Mesothelial cell of epicardium (in vitro differentiated cells): ENCODE results near the gene C11orf86. TPM values are rescaled to one million over a fixed set of nuclear protein-coding genes. Genes with fewer than 3 reads are reported as not detected.
A peak's percentile ranks its signal among the peaks of the same experiment; 100 is the strongest.
"Not testable (repeated sequence)": the region's sequence is repeated elsewhere in the genome, so short reads cannot be mapped to it uniquely, and the experiment has no call there.

Source experiments
- DNase-seq, 2 experiments: peaks; one replicate each; pipeline ENCODE4 v3.0.0; 2021; ENCODE audit warnings: low spot score in 2 of 2; ENCODE audit not compliant: unreplicated experiment in 2 of 2
- H3K27ac Mint-ChIP-seq: 2 replicates; pipeline ENCODE4 v1.8.0; 2021; ENCODE audit warnings: mixed read lengths
- H3K27me3 Mint-ChIP-seq: 2 replicates; pipeline ENCODE4 v1.8.0; 2021; ENCODE audit warnings: low read depth, mixed read lengths
- H3K36me3 Mint-ChIP-seq: 2 replicates; pipeline ENCODE4 v1.8.0; 2021; ENCODE audit warnings: mixed read lengths
- H3K4me1 Mint-ChIP-seq: 2 replicates; pipeline ENCODE4 v1.8.0; 2021; ENCODE audit warnings: mixed read lengths
- H3K4me3 Mint-ChIP-seq: 2 replicates; pipeline ENCODE4 v1.8.0; 2021; ENCODE audit warnings: mild to moderate bottlenecking, moderate library complexity, mixed read lengths
- H3K9me3 Mint-ChIP-seq: 2 replicates; pipeline ENCODE4 v1.8.0; 2021; ENCODE audit warnings: mixed read lengths
- CTCF ChIP-seq: fragments of 200-600 bp; sonication (generic); IDR thresholded peaks from one replicate; pipeline ENCODE4 v1.5.0; 2021; ENCODE audit warnings: antibody characterized with exemption; ENCODE audit not compliant: unreplicated experiment
- total RNA-seq: library from RNA; stranded (reverse); gene quantifications from 3 replicates; pipeline ENCODE4 v1.2.1, GENCODE V29; 2021

C11orf86 gene
- total RNA-seq, 1 donor from 2014 or later = not detected

DNA sequence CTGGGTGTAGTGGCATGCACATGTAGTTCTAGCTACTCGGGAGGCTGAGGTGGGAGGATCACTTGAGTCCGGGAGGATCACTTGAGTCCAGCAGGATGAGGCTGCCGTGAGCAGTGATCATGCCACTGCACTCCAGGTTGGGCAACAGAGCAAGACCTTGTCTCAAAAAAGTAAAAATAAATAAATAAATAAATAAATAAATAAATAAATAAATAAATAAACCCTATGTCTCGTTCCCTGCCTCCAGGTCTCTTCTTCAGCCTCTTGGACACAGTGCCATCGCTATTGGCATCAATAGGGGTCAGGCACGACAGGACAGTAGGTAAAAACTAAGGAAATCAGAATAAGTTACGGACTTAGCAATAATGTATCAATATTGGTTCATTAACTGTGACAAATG lies 24.5 kb downstream of the C11orf86 start:
- Mint-ChIP-seq H3K27me3 (no peaks in the 10 kb centered on the region), H3K4me1 (peaks cover 12% of the 10 kb centered on the region), H3K4me3 (no peak overlapping the region), H3K36me3 (no peaks in the 10 kb centered on the region), H3K9me3 (no peaks in the 10 kb centered on the region), H3K27ac (no peak overlapping the region)
- no peak for TF ChIP-seq CTCF
- DNase-seq = no peak

- H3K4me1 Mint-ChIP-seq = peaks cover 12% of the 10 kb centered on the region
- no peaks in the 10 kb centered on the region for H3K27me3 Mint-ChIP-seq
- no peak for DNase-seq
- H3K4me3 Mint-ChIP-seq = no peak overlapping the region
- no peak overlapping the region for H3K27ac Mint-ChIP-seq
- TF ChIP-seq CTCF = no peak
- no peaks in the 10 kb centered on the region for H3K9me3 Mint-ChIP-seq
- no peaks in the 10 kb centered on the region for H3K36me3 Mint-ChIP-seq
Measured at GRCh38 chr11:67001332-67001731, 26.2 kb downstream of the C11orf86 start.

- Mint-ChIP-seq H3K4me1 (peaks cover 6% of the 10 kb centered on the region), H3K36me3 (no peaks in the 10 kb centered on the region), H3K4me3 (no peak overlapping the region), H3K27ac (no peak overlapping the region), H3K27me3 (no peaks in the 10 kb centered on the region), H3K9me3 (no peaks in the 10 kb centered on the region)
- TF ChIP-seq CTCF = no peak
- no peak for DNase-seq
Measured at GRCh38 chr11:67002297-67002913, 27.3 kb downstream of the C11orf86 start.

GRCh38 chr11:67002921-67003411 lies 27.9 kb downstream of the C11orf86 start:
- no peak overlapping the region for H3K27ac Mint-ChIP-seq
- H3K4me3 Mint-ChIP-seq = no peak overlapping the region
- no peaks in the 10 kb centered on the region for H3K9me3 Mint-ChIP-seq
- H3K36me3 Mint-ChIP-seq = no peaks in the 10 kb centered on the region
- H3K4me1 Mint-ChIP-seq = peaks cover 6% of the 10 kb centered on the region
- TF ChIP-seq CTCF = no peak
- no peak for DNase-seq
- H3K27me3 Mint-ChIP-seq = no peaks in the 10 kb centered on the region

GRCh38 chr11:67005200-67005599 lies 30.1 kb downstream of the C11orf86 start:
- H3K4me3 Mint-ChIP-seq, H3K36me3 Mint-ChIP-seq, H3K4me1 Mint-ChIP-seq, H3K27me3 Mint-ChIP-seq, H3K9me3 Mint-ChIP-seq, H3K27ac Mint-ChIP-seq, DNase-seq: not testable (repeated sequence)

DNA sequence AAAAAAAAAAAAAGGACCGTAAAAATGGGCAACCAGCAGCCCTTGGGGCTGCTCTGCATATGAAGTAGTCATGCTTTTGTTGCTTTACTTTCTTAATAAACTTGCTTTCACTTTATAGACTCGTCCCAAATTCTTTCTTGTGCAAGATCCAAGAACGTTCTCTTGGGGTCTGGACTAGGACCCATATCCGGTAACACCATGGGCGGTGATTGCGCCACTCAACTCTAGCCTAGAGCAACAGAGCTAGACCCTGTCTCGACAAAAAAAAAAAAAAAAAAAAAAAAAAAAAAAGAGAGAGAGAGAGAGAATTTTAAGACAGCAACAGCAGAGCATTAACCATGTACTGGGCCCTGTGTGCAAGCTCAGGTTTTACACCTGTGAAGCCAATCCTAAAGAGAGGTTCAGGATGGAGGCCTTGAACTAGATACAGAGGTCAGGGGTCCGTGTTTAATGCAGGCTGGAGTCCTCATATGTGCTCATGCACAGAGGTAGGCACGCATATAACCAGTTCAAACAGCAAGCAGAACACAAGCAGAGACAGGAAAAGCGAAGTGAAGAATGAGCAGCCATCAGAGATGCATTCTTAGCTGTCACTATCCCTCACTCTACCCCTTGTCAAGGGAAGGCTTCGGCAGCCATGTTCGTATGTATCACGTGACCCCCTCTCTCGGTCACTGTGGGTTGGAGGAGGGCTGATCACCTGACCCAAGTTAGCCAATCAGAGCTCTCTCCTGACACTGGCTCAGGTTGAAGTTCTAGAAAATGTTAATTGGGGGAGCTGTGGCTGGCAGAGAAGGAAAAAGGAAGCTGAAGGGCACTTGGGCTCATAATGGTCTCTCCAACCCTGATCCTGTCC lies 31.2 kb downstream of the C11orf86 start:
- H3K27ac Mint-ChIP-seq = peak overlapping the region; percentile 53
- no peak for DNase-seq
- no peak overlapping the region for H3K4me3 Mint-ChIP-seq
- no peaks in the 10 kb centered on the region for H3K9me3 Mint-ChIP-seq
- no peaks in the 10 kb centered on the region for H3K36me3 Mint-ChIP-seq
- TF ChIP-seq CTCF = no peak
- no peaks in the 10 kb centered on the region for H3K27me3 Mint-ChIP-seq
- H3K4me1 Mint-ChIP-seq = peaks cover 6% of the 10 kb centered on the region
